Stimulated activated CD4-positive, alpha-beta T cell treated with anti-CD3 and anti-CD28 coated beads, Interleukin-12 subunit alpha, Interleukin-12 subunit beta, amount 100 ng/mL, for 24 hours (primary cell): ENCODE measurements around the gene TFDP1.
"Not testable (repeated sequence)": the region's sequence is repeated elsewhere in the genome, so short reads cannot be mapped to it uniquely, and the experiment has no call there.

Source experiments
- DNase-seq, 2 experiments: peaks; one replicate each; pipeline ENCODE4 v3.0.0-alpha.2; 2020; ENCODE audit warnings: low read depth in 2 of 2

Gene TFDP1

DNA sequence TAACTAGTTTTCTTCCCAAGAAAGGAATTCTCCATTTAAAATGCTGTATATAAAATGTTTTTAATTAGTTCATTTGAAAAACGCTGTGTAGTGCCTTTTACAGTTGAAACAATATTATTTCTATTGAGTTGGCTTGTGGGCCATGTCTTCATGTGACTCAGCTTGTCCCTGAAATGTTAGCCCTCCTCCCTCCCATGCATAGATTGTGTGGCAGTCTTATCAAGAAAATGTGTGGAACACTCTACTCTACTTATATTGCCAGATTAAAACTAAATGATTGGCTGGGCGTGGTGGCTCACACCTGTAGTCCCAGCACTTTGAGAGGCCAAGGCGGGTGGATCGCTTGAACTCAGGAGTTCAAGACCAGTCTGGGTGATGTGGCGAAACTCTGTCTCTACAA lies 33.4 kb downstream of the TFDP1 start:
- no peak for DNase-seq

DNA sequence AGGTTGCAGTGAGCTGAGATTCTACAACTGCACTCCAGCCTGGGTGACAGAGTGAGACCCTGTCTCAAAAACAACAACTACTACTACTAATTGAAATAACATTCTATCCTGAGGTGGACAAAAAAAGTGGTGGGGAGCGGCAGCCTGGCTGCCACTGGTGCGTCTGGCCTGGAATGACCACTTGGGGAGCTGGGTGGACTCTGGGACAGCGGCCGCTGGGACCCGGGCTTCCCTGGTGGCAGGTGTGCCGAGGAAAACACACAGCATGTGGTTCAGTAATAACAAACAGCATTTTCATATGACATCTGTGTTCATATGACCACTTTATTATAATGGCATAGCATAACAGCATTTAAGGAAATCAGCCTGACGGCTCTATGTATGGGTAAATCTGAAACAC lies 33.9 kb downstream of the TFDP1 start:
- DNase-seq, result no peak

GRCh38 chr13:113620036-113620796 lies 35.7 kb downstream of the TFDP1 start:
- no peak for DNase-seq

DNA sequence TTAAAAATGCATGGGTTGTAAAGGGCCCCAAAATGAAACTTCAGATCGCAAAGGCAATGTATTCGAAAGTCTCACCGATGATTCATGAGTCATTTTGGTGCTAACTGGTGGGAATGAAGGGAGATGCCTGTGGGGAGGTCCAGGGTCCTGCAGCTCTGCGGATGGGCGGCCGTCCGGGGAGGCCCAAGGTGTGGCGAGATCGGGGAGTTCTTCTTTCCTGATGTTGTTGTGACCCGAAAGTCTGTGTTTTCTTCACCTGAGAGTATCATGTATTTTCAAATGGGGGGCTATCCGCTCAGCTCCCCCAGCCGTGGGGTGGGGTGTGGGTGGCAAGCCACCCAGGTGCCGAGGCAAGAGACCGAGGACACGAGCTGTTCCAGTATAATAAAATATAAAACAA lies 36.5 kb downstream of the TFDP1 start:
- DNase-seq, result no peak

DNA sequence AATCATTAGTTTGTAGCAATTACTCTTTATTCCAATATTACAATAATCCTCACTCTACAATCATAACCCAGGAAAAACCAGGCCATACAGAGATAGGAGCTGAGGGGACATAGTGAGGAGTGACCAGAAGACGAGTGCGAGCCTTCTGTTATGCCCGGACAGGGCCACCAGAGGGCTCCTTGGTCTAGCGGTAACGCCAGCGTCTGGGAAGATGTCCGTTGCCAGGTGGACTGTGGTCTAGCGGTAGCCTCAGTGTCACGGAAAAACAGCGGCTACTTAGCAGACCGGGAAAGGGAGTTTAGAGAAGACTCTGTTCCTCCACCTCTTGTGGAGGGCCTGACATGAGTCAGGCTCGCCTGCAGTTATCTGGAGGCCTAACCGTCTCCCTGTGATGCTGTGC lies 36.9 kb downstream of the TFDP1 start:
- DNase-seq, result not testable (repeated sequence)

- DNase-seq, result not testable (repeated sequence)
Observed at GRCh38 chr13:113621986-113622550, 37.5 kb downstream of the TFDP1 start.

- no peak for DNase-seq
Observed at GRCh38 chr13:113622791-113623490, 38.4 kb downstream of the TFDP1 start.

DNA sequence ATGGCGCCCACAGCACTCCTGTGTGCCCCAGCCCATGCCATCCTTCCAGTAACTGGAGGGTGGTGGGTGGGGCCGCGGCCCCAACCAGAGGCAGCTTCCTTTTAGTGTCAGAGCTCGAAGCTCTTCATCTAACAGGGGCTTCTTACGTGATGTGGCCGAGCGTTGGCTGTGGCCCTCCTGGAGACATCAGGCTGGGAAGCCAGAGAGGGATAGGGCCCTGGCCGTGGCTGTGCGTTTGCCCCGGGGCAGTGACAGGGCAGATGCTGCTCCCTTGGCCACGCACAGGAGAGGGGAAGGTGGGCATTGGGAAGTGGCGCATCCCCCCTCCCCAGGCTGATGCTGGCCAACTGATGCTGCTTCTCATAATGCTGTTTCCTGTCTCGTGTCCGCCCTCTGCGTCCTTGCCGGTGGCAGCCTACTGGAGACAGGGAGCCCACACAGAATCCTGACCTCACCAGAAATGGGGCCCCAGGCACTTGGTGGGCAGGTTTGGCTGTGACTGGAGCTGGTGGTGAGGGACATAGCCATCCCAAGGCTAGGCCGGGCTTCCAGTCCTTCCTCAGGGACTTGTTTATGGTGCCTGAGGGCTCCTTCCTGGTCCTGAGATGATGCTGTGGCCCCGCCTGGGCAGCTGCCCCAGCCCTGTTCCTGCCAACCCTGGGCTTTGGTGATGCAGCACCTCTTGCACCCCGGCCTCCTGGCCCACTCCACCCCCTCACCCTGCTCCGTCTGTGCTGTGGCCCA lies 39.1 kb downstream of the TFDP1 start:
- no peak for DNase-seq

- no peak for DNase-seq
Observed at GRCh38 chr13:113624235-113624587, 39.7 kb downstream of the TFDP1 start.

GRCh38 chr13:113624640-113625304 lies 40.2 kb downstream of the TFDP1 start:
- DNase-seq, result not testable (repeated sequence)

GRCh38 chr13:113625965-113626721 lies 41.6 kb downstream of the TFDP1 start:
- DNase-seq, result no peak

DNA sequence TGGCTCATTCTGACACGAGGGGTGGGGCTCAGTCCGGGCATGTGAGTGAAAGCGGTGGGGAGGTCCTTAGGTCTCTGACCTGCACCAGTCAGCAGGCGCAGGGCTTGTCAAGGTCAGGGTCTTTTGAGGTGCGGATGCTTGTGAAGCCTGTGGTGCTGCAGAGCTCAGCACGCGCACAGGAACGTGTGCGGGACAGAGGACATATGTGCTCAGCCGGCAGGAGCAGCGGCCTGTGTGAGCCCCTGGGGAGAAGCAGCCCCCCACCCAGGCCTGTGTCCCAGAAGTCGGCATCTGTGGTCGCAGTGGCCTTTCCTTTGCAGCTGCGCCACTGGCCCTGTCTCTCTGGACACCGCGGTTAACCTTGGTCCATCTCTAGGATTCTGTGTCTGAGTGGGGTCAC lies 42.6 kb downstream of the TFDP1 start:
- no peak for DNase-seq

DNA sequence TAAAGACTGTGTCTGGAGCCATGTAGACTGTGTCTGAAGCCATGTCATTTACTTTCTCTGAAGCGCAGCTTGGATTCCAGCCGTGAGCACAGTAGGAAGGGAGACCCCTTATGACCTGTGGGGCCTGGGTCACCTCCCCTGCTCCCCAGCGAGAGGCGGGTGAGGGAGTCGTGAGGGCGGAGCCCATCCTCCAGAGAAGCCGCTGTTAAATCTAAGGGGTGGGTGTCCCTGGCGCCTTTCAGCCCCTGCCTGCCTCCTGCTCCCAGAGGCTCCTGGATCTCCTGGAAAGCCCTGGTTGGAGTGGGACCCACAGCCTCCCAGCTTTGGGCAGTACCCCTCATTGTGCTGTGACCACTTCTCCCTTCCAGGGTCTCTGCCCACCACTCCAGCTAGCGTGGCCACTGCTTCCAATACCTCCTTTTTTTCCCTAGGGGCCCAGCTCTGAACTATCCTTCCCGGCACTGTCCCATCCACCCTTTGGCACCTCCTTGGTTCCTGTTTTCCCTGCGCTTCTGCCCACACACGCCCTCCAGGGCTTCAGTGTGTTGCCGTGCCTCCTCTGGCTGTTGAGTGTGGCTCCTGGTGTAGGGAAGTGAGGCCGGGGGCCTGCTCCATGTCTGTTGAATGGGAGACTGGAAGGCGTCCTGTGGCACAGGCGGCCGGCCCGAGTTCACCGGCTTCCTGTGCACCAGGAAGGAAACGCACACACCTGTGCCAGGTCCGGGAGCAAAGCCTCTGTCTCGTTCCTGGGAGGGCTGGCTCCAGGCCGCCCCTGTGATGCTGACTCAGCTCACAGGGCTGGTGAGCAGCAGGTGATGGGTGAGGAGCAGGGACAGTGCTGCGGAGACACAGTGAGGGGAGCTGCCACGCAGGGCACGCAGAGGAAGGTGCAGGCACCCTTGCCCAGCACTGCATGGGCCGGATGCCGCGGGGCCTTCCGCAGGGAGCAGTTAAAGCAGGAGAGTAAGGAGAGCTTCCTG lies 44.0 kb downstream of the TFDP1 start:
- DNase-seq, result no peak

DNA sequence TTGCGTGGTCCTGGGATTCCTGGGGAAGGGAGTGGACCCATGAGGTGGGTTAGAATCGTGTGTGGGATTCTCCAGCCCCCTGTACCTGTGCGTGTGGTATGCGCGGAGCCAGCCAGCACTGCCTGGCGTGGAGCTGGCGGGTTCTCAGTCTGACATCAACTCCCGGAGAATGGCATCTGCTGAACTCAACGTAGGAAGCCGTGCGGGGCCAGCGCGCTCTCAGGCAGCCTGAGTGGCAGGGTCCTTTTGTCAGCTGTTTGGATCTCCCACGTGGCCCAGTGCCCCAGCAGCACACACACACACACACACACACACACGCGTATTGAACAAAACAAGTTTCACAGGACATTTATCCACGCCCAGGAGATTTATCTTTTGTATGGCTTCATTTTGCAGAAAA lies 45.3 kb downstream of the TFDP1 start:
- DNase-seq, result no peak

DNA sequence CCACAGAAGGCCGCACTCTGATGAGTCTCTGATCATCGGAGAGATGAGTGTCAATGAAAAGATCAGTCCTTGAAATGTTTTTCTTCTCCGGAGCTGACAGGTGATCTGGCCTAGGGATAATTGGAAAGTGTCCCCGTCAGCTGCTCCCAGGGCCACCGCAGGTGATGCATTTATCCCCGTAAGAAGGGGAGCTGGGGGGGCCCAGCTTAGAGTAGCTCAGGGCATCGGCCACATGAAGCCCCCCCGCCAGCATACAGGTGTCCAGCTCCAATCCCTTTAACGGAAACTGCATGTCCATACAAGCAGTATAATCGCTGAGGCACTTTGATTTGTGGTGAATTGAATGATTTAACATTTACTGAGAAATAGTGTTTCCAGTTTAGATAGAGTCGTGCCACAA lies 45.7 kb downstream of the TFDP1 start:
- no peak for DNase-seq

DNA sequence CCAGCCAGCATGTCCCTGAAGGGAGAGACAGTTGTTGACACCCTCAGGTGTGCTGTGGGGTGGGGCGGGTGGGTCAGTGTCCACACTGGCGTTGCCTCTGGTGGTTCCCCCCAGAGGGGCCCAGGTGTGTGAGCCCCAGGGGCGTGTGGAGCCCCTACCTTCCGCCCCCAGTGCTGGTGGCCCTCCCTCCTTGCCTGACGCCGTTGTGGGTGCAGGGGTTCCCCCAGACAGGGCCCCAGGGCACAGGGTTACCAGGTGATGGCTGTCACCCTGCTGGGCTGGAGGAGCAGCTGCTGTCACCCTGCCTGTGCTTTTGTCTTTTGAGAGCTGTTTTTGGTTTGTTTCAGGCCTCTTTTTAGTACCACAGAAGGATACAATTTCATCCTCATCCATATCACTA lies 46.3 kb downstream of the TFDP1 start:
- no peak for DNase-seq

- DNase-seq, result no peak
Observed at GRCh38 chr13:113631341-113632095, 47.0 kb downstream of the TFDP1 start.

GRCh38 chr13:113632706-113633484 lies 48.3 kb downstream of the TFDP1 start:
- no peak for DNase-seq
